ENCODE measurements around the gene TPCN1.

The TPCN1 gene

DNA sequence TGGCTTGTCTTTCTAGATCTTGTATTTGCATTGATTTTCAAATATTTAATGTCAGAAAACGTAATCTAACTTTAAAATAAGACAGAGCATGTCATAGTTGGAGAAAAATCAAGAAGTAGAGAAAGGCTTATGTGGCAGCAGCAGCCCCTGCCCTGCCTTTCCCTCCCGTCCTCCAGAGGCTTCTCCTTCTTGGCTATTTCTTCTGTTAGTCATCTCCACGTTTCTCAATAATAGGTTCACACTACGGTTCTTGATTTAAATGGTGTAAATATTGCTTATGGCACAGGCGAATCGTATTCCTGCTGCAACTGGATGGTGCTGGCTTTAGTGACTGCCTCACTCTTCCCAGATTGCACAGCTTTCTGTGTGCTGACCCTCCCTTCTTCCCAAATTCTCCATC is 70.8 kb downstream of the TPCN1 start:
- in situ Hi-C loops (cut with MboI; ENCODE audit: low sequenced_read_pairs, unreplicated experiment) = no loop called here
- TF ChIP-seq, protein P1, sequence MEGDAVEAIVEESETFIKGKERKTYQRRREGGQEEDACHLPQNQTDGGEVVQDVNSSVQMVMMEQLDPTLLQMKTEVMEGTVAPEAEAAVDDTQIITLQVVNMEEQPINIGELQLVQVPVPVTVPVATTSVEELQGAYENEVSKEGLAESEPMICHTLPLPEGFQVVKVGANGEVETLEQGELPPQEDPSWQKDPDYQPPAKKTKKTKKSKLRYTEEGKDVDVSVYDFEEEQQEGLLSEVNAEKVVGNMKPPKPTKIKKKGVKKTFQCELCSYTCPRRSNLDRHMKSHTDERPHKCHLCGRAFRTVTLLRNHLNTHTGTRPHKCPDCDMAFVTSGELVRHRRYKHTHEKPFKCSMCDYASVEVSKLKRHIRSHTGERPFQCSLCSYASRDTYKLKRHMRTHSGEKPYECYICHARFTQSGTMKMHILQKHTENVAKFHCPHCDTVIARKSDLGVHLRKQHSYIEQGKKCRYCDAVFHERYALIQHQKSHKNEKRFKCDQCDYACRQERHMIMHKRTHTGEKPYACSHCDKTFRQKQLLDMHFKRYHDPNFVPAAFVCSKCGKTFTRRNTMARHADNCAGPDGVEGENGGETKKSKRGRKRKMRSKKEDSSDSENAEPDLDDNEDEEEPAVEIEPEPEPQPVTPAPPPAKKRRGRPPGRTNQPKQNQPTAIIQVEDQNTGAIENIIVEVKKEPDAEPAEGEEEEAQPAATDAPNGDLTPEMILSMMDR (IDR thresholded peaks at IDR 0.05; ENCODE audit: borderline replicate concordance, control extremely low read depth, extremely low read depth, insufficient read depth, missing control alignments) = no peak
- DNase-seq (ENCODE audit: low spot score) = no peak

DNA sequence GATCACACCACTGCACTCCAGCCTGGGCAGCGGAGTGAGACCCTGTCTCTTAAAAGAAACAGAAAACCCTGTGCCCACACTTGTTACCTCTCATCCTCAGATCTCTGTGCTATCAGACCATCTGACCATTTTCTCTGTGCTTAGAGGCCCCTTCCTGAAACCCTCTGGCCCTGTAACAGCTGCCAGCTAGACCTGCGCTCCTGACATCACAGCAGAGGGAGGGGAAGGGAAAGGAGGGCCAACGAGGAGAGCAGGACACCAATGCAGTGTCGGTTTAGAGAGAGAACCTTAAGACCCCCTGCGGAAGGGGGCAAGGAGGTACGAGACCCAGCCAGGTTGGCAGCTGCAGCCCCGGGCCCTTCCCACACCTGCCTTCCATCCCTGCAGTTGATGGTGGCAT is 71.3 kb downstream of the TPCN1 start:
- in situ Hi-C loops (cut with MboI; ENCODE audit: low sequenced_read_pairs, unreplicated experiment) = no loop called here
- TF ChIP-seq, protein P1 (IDR thresholded peaks at IDR 0.05; ENCODE audit: borderline replicate concordance, control extremely low read depth, extremely low read depth, insufficient read depth, missing control alignments) = no peak
- no peak for DNase-seq (ENCODE audit: low spot score)

DNA sequence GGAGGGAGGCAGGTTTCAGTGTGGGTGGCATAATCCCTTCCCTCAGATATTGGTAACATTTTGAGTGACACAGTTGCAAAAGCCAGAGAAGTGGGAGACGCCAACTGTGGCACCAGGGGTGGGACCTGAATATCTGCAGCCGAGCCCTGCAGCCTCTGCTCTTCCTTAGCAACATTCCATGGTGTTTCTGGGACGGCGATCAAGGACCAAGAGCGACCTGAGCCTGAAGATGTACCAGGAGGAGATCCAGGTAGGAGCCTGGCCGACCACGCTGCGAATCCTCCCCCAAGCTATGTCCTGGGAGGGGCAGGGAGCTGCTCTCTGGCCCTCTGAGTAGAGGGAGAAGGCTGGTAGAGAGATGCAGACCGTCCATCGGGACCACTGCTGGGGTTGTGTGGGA is 71.8 kb downstream of the TPCN1 start:
- TF ChIP-seq, protein P1 (IDR thresholded peaks at IDR 0.05; ENCODE audit: borderline replicate concordance, control extremely low read depth, extremely low read depth, insufficient read depth, missing control alignments) = no peak
- in situ Hi-C loops (cut with MboI; ENCODE audit: low sequenced_read_pairs, unreplicated experiment) = no loop called here
- no peak for DNase-seq (ENCODE audit: low spot score)

DNA sequence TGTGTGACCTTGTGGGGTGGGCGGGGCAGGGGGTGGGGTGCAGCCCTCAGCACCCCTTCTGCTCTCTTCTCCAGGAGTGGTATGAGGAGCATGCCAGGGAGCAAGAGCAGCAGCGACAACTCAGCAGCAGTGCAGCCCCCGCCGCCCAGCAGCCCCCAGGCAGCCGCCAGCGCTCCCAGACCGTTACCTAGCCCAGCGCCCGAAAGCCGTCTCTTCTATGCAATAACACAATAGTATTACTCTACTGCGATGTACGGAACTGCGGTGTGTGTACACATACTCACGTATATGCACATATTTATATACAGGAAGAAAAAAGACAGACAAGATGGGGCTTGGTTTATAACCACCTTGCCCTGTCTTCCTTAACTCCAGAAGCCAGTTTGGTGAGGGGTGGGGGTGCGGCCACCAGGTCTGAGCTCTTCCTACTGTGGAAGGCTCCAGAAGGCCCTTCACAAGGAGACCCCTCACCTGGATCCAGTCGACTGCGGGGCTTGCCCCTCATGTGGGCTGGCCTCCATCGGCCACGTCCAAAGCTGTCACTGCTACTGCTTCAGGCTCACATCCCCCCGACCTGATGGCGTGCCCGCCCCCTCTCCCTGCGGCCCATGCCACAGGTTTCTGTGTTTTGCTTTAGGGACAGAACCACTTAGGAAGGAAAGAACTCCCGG is 74.8 kb downstream of the TPCN1 start:
- TF ChIP-seq, protein P1 (IDR thresholded peaks at IDR 0.05; ENCODE audit: borderline replicate concordance, control extremely low read depth, extremely low read depth, insufficient read depth, missing control alignments) = no peak
- in situ Hi-C loops (cut with MboI; ENCODE audit: low sequenced_read_pairs, unreplicated experiment) = no loop called here
- no peak for DNase-seq (ENCODE audit: low spot score)

DNA sequence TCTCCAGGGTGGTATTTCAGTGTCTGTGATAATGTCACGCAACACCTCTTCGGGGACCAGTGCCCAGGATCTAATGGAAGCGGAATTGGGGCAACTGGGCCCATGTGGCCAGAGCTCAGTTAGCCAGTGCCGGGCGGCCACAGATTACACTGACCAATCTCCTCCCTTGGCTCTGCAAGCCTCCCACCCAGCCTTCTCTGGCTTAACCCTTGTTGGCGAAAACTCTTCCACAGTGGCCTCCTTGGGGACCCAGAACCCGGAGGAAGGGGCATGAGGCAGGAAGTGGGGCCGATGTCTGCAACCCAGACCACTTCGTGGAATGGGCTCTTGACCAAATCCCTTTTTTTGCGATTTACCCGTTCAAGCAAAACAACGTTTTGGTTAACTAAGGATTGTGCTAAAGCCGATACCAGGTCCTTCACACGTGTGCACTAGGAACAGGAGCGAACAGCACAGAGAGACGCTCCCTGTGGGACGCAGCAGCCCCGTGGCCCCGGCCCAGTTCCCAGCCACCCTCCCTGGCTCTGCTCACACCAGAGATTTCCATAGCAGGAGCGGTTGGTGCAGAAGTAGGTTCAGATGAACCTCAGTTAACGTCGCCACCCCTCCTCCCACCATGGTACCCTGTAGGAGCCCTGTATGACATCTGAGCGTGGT is 75.4 kb downstream of the TPCN1 start:
- in situ Hi-C loops (cut with MboI; ENCODE audit: low sequenced_read_pairs, unreplicated experiment) = no loop called here
- TF ChIP-seq, protein P1 (IDR thresholded peaks at IDR 0.05; ENCODE audit: borderline replicate concordance, control extremely low read depth, extremely low read depth, insufficient read depth, missing control alignments) = no peak
- DNase-seq (ENCODE audit: low spot score) = no peak

DNA sequence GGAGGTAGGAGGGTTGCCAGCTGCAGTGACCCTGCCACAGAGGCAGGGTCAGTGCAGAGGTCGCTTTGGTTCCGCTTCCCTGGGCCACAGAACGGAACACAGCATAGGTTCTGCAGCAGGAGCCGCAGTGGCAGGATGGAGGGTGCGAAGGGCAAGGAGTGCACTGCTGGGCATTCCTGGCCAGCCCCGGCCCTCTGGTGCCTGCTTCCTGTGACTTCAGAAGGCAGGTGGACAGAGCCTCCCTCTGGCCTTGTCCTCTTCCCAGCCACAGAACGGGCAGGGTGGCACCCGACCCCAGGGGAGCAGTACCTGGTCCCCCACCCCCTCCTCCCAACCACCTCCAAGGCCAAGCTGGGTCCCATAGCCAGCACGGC is 75.9 kb downstream of the TPCN1 start:
- DNase-seq (ENCODE audit: low spot score) = no peak
- TF ChIP-seq, protein P1 (IDR thresholded peaks at IDR 0.05; ENCODE audit: borderline replicate concordance, control extremely low read depth, extremely low read depth, insufficient read depth, missing control alignments) = no peak
- in situ Hi-C loops (cut with MboI; ENCODE audit: low sequenced_read_pairs, unreplicated experiment) = no loop called here
